PC-9 (cell line): ENCODE results near the gene MTX1. TPM values are rescaled to one million over a fixed set of nuclear protein-coding genes. Genes with fewer than 3 reads are reported as not detected.

Source experiments
- BruUV-seq: library from RNA; stranded (reverse); fragments of 400-500 nt; replicated peaks from 2 replicates; lab custom pipeline; 2021; lab: Mats Ljungman, UMichigan
- CTCF ChIA-PET: fragments of 300-600 bp; sonication (Branson Sonifier 250); formaldehyde crosslinking; loops from one replicate; lab custom pipeline; 2022; ENCODE audit warnings: antibody characterized with exemption; lab: Charles Lee
- POLR2A ChIA-PET: fragments of 300-600 bp; sonication (Branson Sonifier 250); formaldehyde crosslinking; loops from one replicate; lab custom pipeline; 2022; ENCODE audit warnings: antibody characterized with exemption; ENCODE audit not compliant: unreplicated experiment; lab: Charles Lee
- DNase-seq, 2 experiments: peaks; one replicate each; pipeline versions ENCODE4 v3.0.0 to v3.0.0-alpha.2; 2015 to 2022; ENCODE audit warnings: mixed read lengths in 1 of 2
- H2AFZ ChIP-seq: fragments of 200-600 bp; sonication (generic); 2 replicates; pipeline ENCODE4 v1.8.1; 2017; ENCODE audit warnings: antibody characterized with exemption
- H3F3A ChIP-seq: fragments of 200-600 bp; sonication (generic); 2 replicates; pipeline ENCODE4 v1.8.1; 2017; ENCODE audit warnings: antibody characterized with exemption, mild to moderate bottlenecking, low read depth; ENCODE audit not compliant: insufficient read depth
- H3K27ac ChIP-seq: fragments of 200-600 bp; sonication (generic); 2 replicates; pipeline ENCODE4 v1.6.1; 2016; ENCODE audit warnings: mixed run types
- H3K27me3 ChIP-seq: fragments of 200-600 bp; sonication (generic); 2 replicates; pipeline ENCODE4 v1.6.1; 2016; ENCODE audit warnings: low read depth, mixed run types; ENCODE audit not compliant: insufficient read depth
- H3K36me3 ChIP-seq: fragments of 200-600 bp; sonication (generic); 2 replicates; pipeline ENCODE4 v1.6.1; 2016; ENCODE audit warnings: low read depth, mixed run types
- H3K4me1 ChIP-seq: fragments of 200-600 bp; sonication (generic); replicated peaks from 2 replicates; pipeline ENCODE4 v1.6.1; 2016; ENCODE audit warnings: mixed run types; ENCODE audit not compliant: insufficient read depth
- H3K4me2 ChIP-seq: fragments of 200-600 bp; sonication (generic); 2 replicates; pipeline ENCODE4 v1.6.1; 2017; ENCODE audit warnings: mixed run types
- H3K4me3 ChIP-seq: fragments of 200-600 bp; sonication (generic); 2 replicates; pipeline ENCODE4 v1.6.1; 2016; ENCODE audit warnings: mixed run types
- H3K79me2 ChIP-seq: fragments of 200-600 bp; sonication (generic); 2 replicates; pipeline ENCODE4 v1.6.1; 2017; ENCODE audit warnings: low read depth, mixed run types
- H3K9me2 ChIP-seq: fragments of 200-600 bp; sonication (generic); 2 replicates; pipeline ENCODE4 v1.8.1; 2017; ENCODE audit warnings: mild to moderate bottlenecking; ENCODE audit not compliant: insufficient read depth
- H3K9me3 ChIP-seq: fragments of 200-600 bp; sonication (generic); 2 replicates; pipeline ENCODE4 v1.8.1; 2016; ENCODE audit warnings: low read depth; ENCODE audit not compliant: insufficient read depth
- H4K20me1 ChIP-seq: fragments of 200-600 bp; sonication (generic); 2 replicates; pipeline ENCODE4 v1.8.1; 2017; ENCODE audit not compliant: insufficient read depth
- EZH2 ChIP-seq: fragments of 200-600 bp; sonication (generic); IDR thresholded peaks from 2 replicates; pipeline ENCODE4 v1.8.0; 2017; ENCODE audit warnings: antibody characterized with exemption, low read depth
- intact Hi-C: fragments of 100-400 bp; cut with micrococcal nuclease; formaldehyde crosslinking; loops from one replicate; pipeline ENCODE4 v1.10.0; 2022; ENCODE audit not compliant: unreplicated experiment
- total RNA-seq: library from RNA; stranded (reverse); gene quantifications from 2 replicates; pipeline ENCODE4 v1.2.3, GENCODE V29; 2021
- TF ChIP-seq, protein P1 (sequence below): fragments of 200-600 bp; sonication (generic); conservative IDR thresholded peaks from 2 replicates; pipeline ENCODE4 v1.6.1; 2017; ENCODE audit warnings: mixed run types, antibody characterized with exemption, mild to moderate bottlenecking, moderate library complexity

MTX1 gene
- total RNA-seq, 1 experiment from 2014 or later, result 56.1 TPM

DNA sequence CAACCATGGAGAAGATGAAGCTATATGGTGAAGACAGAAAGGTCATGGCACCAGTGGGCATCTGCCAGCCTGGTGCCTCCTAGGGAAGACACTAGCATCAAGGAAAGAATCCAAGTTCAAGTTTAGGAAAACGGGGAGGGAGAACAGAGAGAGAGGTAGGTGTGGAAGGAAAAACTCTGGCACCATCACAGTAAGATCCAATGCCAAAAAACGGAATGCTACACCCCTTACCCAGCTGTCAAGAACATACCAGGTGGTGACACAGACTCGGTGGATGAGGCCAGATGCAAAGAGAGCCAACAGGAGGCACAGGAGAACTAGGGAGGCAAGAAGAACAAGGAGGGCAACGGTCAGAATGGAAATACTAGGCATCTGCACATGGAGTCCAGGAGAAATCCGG is 39.0 kb upstream of the MTX1 start:
- H3F3A ChIP-seq, result peaks cover 14% of the 10 kb centered on the region; the same call in 1 of the 2 replicates
- no peaks in the 10 kb centered on the region for H3K27me3 ChIP-seq
- POLR2A ChIA-PET, result no interaction called here
- no peak overlapping the region for H3K4me2 ChIP-seq
- H3K9me2 ChIP-seq, result no peaks in the 10 kb centered on the region
- H3K4me3 ChIP-seq, result no peak overlapping the region
- peaks cover 17% of the 10 kb centered on the region for H3K79me2 ChIP-seq
- DNase-seq, result no peak
- BruUV-seq, result no TSS peak
- H3K4me1 ChIP-seq, result peaks cover 21% of the 10 kb centered on the region
- intact Hi-C loops, result no loop called here
- no peak overlapping the region for H2AFZ ChIP-seq
- CTCF ChIA-PET, result interaction anchor here (0.7 kb wide), 2 partner anchors 74 to 78 kb away, joined by 3 read pairs; no protein-coding TSS in a partner anchor
- H3K27ac ChIP-seq, result no peak overlapping the region
- no peaks in the 10 kb centered on the region; the same call in 1 of the 2 replicates for H3K36me3 ChIP-seq
- H3K9me3 ChIP-seq, result no peaks in the 10 kb centered on the region
- 0 out of 2 replicates have a peak, but pooled peaks cover 5% of the 10 kb centered on the region for H4K20me1 ChIP-seq
- TF ChIP-seq, protein P1, sequence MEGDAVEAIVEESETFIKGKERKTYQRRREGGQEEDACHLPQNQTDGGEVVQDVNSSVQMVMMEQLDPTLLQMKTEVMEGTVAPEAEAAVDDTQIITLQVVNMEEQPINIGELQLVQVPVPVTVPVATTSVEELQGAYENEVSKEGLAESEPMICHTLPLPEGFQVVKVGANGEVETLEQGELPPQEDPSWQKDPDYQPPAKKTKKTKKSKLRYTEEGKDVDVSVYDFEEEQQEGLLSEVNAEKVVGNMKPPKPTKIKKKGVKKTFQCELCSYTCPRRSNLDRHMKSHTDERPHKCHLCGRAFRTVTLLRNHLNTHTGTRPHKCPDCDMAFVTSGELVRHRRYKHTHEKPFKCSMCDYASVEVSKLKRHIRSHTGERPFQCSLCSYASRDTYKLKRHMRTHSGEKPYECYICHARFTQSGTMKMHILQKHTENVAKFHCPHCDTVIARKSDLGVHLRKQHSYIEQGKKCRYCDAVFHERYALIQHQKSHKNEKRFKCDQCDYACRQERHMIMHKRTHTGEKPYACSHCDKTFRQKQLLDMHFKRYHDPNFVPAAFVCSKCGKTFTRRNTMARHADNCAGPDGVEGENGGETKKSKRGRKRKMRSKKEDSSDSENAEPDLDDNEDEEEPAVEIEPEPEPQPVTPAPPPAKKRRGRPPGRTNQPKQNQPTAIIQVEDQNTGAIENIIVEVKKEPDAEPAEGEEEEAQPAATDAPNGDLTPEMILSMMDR, result no peak
- TF ChIP-seq EZH2, result no peak

DNA sequence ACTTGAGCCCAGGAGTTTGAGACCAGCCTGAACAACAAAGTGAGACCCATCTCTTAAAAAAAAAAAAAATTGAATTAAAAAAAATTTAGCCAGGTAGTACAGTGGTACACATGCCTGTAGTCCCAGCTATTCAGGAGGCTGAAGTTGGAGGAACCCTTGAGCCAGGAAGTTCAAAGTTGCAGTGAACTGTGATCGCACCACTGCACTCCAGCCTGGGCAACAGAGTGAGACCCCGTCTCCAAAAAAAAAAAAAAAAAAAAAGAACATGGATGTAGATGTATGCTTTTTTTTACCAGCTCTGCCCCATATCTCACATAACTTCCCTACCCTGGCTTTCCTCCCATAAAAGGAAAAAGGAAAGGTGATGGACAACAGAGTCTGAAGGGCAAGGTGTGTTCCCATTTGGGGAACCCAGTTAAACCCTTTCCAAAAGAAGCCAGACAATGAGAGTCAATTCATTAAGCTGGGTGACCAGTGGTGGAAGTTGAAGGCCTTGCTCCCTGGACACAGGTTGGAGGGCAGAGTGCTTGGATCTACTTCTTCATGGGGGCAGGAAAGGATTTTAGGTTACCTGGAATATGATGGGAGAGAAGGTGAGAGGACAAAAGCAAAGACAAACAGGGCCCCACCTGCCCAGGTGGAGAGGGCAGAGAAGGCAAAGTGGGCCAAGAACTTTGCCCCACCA is 38.3 kb upstream of the MTX1 start:
- Histone ChIP-seq H3K4me2 (no peak overlapping the region), H3F3A (peaks cover 14% of the 10 kb centered on the region; the same call in 1 of the 2 replicates), H4K20me1 (0 out of 2 replicates have a peak, but pooled peaks cover 5% of the 10 kb centered on the region), H3K27me3 (no peaks in the 10 kb centered on the region), H3K4me1 (peaks cover 21% of the 10 kb centered on the region), H3K27ac (no peak overlapping the region), H3K4me3 (no peak overlapping the region), H3K36me3 (no peaks in the 10 kb centered on the region; the same call in 1 of the 2 replicates), H3K9me3 (no peaks in the 10 kb centered on the region), H3K9me2 (no peaks in the 10 kb centered on the region), H2AFZ (no peak overlapping the region), H3K79me2 (peaks cover 17% of the 10 kb centered on the region)
- POLR2A ChIA-PET, result no interaction called here
- intact Hi-C loops, result no loop called here
- no peak for TF ChIP-seq EZH2
- TF ChIP-seq, protein P1, result no peak
- no peak for DNase-seq
- TSS peak; percentile 3 for BruUV-seq
- CTCF ChIA-PET, result no interaction called here

DNA sequence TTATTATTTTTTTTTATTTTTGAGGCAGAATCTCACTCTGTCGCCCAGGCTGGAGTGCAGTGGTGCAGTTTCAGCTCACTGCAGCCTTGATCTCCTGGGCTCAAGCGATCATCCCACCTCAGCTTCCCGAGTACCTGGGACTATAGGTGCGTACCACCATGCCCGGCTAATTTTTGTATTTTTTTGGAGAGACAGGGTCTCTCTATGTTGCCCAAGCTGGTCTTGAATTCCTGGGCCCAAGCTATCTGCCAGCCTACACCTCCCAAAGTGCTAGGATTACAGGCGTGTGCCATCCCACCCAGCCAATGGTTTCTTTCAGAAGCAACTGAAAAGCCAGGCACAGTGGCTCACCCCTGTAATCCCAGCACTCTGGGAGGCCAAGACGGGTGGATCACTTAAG is 37.7 kb upstream of the MTX1 start:
- Histone ChIP-seq H3K4me3 (no peak overlapping the region), H3K4me1 (peaks cover 21% of the 10 kb centered on the region), H3F3A (peaks cover 18% of the 10 kb centered on the region; the same call in 1 of the 2 replicates), H3K9me2 (no peaks in the 10 kb centered on the region), H3K79me2 (peaks cover 17% of the 10 kb centered on the region), H3K4me2 (no peak overlapping the region), H3K9me3 (no peaks in the 10 kb centered on the region), H2AFZ (no peak overlapping the region), H3K36me3 (no peaks in the 10 kb centered on the region; the same call in 1 of the 2 replicates), H4K20me1 (0 out of 2 replicates have a peak, but pooled peaks cover 5% of the 10 kb centered on the region), H3K27me3 (no peaks in the 10 kb centered on the region), H3K27ac (no peak overlapping the region)
- intact Hi-C loops, result no loop called here
- no peak for DNase-seq
- ChIA-PET CTCF (interaction anchor here (0.7 kb wide), 1 partner anchor 81 kb away, joined by 5 read pairs; no protein-coding TSS in a partner anchor), POLR2A (no interaction called here)
- TF ChIP-seq, protein P1, result no peak
- TF ChIP-seq EZH2, result no peak
- no TSS peak for BruUV-seq
